ENCODE data around the gene FLYWCH1.

The FLYWCH1 gene

DNA sequence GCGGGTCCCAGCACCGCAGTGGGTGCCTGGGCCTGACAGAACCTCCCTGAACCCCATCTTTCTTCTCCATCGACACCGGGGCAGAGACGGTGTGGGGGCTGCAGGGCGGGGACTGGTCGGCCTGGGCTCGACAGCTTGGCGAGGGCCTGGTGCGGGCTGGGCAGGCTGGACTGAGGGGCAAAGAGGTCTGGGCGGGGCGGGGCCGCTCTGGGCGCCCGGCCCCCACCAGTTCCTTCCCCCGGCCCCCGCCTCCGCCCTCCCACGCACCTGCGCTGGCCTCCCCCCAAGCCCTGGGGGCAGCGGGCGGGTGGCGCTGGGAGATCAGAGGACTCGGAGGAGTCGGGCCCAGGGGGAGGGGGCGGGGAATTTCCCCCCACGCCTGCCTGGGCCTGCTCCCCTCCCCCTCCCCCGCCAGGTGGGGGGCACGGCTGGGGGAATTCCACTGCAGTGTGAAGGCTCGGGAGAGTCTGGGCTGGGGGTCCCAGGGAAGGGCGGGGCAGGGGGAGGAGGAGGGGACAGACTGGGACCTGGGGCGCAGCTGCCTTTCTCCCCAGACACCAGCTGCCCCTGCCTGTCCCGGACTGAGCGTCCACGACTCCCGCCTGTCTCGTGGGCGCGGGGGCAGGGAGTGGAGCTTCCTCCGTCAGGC lies 51.5 kb downstream of the FLYWCH1 start:
- H3K9ac ChIP-seq = peak overlapping the region; percentile 43 to 78 (median 66); a peak in 18 of 22 replicates
- peaks cover 0 to 58% (median 24%) of the 10 kb centered on the region in 11 experiments; a peak in 15 of 22 replicates for H4K20me1 ChIP-seq
- peaks cover 0 to 33% (median 17%) of the 10 kb centered on the region in 11 experiments; a peak in 14 of 22 replicates for H3K27me3 ChIP-seq
- H3K4me1 ChIP-seq = peaks cover 47 to 86% (median 75%) of the 10 kb centered on the region in 10 experiments
- peaks cover 0 to 7% (median 0%) of the 10 kb centered on the region in 11 experiments; a peak in 2 of 22 replicates for H3K36me3 ChIP-seq
- peak overlapping the region in 5 of 11 experiments; percentile 29 to 58 (median 54); a peak in 7 of 22 replicates for H3K27ac ChIP-seq
- H3K4me2 ChIP-seq = peak overlapping the region; percentile 94 to 100 (median 99)
- H3K9me3 ChIP-seq (replicated peaks in 1 of 11) = no peaks in the 10 kb centered on the region
- H3K4me3 ChIP-seq = peak overlapping the region; percentile 52 to 74 (median 66)
- TF ChIP-seq Cebpa-rat (IDR thresholded peaks at IDR 0.05) = no peak

DNA sequence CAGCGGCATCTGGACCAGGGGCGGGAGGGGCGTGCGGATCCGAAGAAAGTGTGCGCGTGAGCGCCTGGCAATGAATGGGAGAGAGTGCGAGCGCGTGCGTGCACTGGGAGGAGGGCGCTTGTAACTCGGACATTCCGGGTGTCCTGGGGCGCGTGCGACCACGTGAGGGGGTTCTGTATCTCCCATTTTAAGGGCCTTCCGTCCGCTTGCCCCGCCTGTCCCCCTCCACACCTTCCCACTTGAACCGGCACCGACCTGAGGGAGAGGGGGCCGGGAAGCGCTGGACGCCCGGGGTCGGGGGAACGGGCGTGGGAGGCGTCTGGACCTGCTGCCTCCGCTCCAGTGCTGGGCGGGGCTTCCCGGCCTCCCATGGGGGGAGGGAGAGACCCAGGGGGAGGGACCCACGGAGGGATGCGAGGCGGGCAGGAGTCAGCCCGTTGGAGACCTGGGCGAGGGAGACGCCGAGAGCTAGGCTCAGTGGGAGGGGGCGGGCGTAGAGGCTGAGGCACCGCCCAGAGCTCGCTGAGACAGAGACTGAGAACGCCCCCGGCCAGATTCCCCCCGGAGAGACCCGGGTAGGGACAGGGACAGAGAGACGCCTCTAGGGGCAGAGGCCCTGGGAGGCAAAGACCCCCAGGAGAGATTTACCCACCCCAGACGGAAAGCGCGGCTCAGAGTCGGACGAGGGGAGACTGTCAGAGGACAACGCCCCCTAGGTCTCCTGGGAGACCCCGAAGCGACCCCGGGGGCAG lies 52.2 kb downstream of the FLYWCH1 start, which contains the start of gene KREMEN2:
KREMEN2 (plus strand) TSS at position 553 of the 752 bp plus-strand sequence. CDS start 246 bp downstream, outside the sequence.
- H3K27me3 ChIP-seq = peaks cover 0 to 33% (median 17%) of the 10 kb centered on the region in 11 experiments; a peak in 14 of 22 replicates
- H3K4me3 ChIP-seq = peak within 1 kb of the TSS; percentile 52 to 74 (median 66)
- peak within 1 kb of the TSS in 8 of 11 experiments; percentile 10 to 58 (median 42); a peak in 12 of 22 replicates for H3K27ac ChIP-seq
- H3K9me3 ChIP-seq (replicated peaks in 1 of 11) = no peaks in the 10 kb centered on the region
- peaks cover 0 to 7% (median 0%) of the 10 kb centered on the region in 11 experiments; a peak in 2 of 22 replicates for H3K36me3 ChIP-seq
- peak within 1 kb of the TSS; percentile 94 to 100 (median 99) for H3K4me2 ChIP-seq
- TF ChIP-seq Cebpa-rat (IDR thresholded peaks at IDR 0.05) = no peak
- peaks cover 0 to 65% (median 24%) of the 10 kb centered on the region in 11 experiments; a peak in 15 of 22 replicates for H4K20me1 ChIP-seq
- H3K9ac ChIP-seq = peak within 1 kb of the TSS; percentile 43 to 78 (median 66); a peak in 20 of 22 replicates
- peaks cover 52 to 92% (median 82%) of the 10 kb centered on the region in 10 experiments for H3K4me1 ChIP-seq

DNA sequence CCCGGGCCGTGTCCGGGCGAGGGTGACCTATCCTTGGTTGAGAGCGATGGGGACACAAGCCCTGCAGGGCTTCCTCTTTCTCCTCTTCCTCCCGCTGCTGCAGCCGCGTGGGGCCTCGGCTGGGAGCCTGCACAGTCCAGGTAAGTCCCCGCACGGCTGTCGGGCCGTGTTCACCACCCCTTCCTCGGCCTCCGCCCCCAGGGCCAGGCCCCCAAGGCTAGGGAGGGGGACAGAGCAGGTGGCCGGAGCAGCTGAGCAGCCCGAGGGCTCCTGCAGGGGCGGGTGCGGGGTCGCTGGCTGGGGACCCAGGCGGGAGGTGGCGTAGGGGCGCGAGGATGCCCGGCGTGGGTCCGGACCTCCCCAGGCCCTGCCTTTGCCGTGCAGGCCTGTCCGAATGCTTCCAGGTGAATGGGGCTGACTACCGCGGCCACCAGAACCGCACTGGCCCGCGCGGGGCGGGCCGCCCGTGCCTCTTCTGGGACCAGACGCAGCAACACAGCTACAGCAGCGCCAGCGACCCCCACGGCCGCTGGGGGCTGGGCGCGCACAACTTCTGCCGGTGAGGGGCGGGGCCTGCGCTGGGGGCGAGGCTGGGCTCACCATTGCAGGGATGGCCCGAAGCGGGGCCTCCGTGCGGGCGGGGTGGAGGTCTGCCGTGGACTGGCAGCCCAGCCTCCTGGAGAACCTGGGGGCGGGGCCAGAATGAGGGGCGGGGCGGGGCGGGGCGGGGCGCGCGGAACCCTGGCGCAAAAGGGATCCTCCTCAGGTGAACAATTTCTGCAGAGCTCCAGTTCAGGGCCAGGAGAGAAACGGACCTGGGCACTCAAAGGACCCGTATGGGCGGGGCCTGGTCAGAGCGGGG lies 53.0 kb downstream of the FLYWCH1 start:
- peak overlapping the region; percentile 52 to 74 (median 66) for H3K4me3 ChIP-seq
- H3K9me3 ChIP-seq (replicated peaks in 1 of 11) = no peaks in the 10 kb centered on the region
- peak overlapping the region in 8 of 11 experiments; percentile 10 to 58 (median 42); a peak in 12 of 22 replicates for H3K27ac ChIP-seq
- no peak for TF ChIP-seq Cebpa-rat (IDR thresholded peaks at IDR 0.05)
- peaks cover 52 to 84% (median 76%) of the 10 kb centered on the region in 10 experiments for H3K4me1 ChIP-seq
- peak overlapping the region; percentile 94 to 100 (median 99) for H3K4me2 ChIP-seq
- H4K20me1 ChIP-seq = peaks cover 0 to 66% (median 24%) of the 10 kb centered on the region in 11 experiments; a peak in 15 of 22 replicates
- H3K9ac ChIP-seq = peak overlapping the region in 10 of 11 experiments; percentile 43 to 78 (median 66); a peak in 18 of 22 replicates
- peaks cover 0 to 33% (median 17%) of the 10 kb centered on the region in 11 experiments; a peak in 14 of 22 replicates for H3K27me3 ChIP-seq
- H3K36me3 ChIP-seq = peaks cover 0 to 7% (median 0%) of the 10 kb centered on the region in 11 experiments; a peak in 2 of 22 replicates

DNA sequence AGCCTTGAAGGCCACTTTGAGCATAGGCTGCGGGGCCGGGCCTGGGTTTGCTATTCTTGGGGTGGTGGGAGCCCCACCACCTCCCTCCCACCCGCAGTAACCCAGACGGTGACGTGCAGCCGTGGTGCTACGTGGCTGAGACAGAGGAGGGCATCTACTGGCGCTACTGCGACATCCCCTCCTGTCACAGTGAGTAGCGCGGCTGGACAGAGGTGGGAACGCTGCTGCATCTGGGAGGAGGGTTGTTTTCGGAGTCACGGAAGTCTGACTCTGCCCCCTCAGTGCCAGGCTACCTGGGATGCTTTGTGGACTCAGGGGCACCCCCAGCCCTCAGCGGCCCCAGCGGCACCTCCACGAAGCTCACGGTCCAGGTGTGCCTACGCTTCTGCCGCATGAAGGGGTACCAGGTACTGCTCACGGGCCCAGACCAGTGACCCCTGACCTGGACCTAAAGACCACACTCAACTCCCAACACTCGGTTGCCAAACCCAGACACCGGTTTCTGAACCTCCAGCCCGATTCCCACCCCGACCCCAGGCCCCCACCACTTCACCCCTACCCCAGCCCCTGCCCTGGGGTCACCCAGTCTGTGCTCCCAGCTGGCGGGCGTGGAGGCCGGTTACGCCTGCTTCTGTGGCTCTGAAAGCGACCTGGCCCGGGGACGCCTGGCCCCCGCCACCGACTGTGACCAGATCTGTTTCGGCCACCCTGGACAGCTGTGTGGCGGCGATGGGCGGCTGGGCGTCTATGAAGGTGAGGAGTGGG lies 54.5 kb downstream of the FLYWCH1 start:
- Histone ChIP-seq H3K36me3 (peaks cover 0 to 7% (median 0%) of the 10 kb centered on the region in 11 experiments; a peak in 4 of 22 replicates), H3K9ac (peak overlapping the region in 1 of 11 experiments; percentile 41; a peak in 1 of 22 replicates), H3K27me3 (peaks cover 0 to 33% (median 17%) of the 10 kb centered on the region in 11 experiments; a peak in 14 of 22 replicates), H4K20me1 (peaks cover 10 to 78% (median 39%) of the 10 kb centered on the region in 11 experiments; a peak in 21 of 22 replicates), H3K27ac (no peak overlapping the region), H3K4me2 (peak overlapping the region in 10 of 11 experiments; percentile 60 to 100 (median 99); a peak in 19 of 22 replicates), H3K4me3 (no peak overlapping the region), H3K4me1 (peaks cover 63 to 82% (median 76%) of the 10 kb centered on the region in 10 experiments), H3K9me3 (replicated peaks in 1 of 11) (no peaks in the 10 kb centered on the region)
- TF ChIP-seq Cebpa-rat (IDR thresholded peaks at IDR 0.05) = no peak

DNA sequence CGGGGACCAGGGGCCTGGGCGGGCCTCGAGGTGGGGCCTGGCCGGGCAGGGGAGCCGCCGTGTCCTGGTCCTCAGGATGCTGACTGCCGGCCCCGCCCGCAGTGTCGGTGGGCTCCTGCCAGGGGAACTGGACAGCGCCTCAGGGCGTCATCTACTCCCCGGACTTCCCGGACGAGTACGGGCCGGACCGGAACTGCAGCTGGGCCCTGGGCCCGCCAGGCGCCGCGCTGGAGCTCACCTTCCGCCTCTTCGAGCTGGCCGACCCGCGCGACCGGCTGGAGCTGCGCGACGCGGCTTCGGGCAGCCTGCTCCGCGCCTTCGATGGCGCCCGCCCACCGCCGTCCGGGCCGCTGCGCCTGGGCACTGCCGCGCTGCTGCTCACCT lies 55.1 kb downstream of the FLYWCH1 start:
- Histone ChIP-seq H4K20me1 (peaks cover 16 to 81% (median 45%) of the 10 kb centered on the region in 11 experiments), H3K27ac (no peak overlapping the region), H3K4me1 (peaks cover 68 to 82% (median 78%) of the 10 kb centered on the region in 10 experiments), H3K4me2 (no peak overlapping the region), H3K4me3 (no peak overlapping the region), H3K9ac (no peak overlapping the region), H3K36me3 (peaks cover 0 to 12% (median 0%) of the 10 kb centered on the region in 11 experiments; a peak in 9 of 22 replicates), H3K9me3 (replicated peaks in 1 of 11) (no peaks in the 10 kb centered on the region), H3K27me3 (peaks cover 0 to 31% (median 17%) of the 10 kb centered on the region in 11 experiments; a peak in 14 of 22 replicates)
- TF ChIP-seq Cebpa-rat (IDR thresholded peaks at IDR 0.05) = no peak

DNA sequence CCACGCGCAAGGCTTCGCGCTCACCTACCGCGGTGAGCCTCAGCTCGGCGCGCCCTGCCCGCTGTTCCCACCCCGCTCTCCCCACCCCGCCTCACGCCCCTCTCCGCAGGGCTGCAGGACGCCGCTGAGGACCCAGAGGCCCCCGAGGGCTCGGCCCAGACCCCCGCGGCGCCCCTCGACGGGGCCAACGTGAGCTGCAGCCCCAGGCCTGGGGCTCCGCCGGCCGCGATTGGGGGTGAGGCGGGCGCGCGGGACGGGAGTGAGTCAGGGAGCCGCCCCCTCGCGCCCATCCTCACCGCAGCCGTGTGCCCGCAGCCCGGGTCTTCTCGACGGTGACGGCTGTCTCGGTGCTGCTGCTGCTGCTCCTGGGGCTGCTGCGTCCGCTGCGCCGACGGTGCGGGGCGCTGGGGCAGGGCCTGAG lies 55.5 kb downstream of the FLYWCH1 start:
- H3K4me2 ChIP-seq = peak overlapping the region in 9 of 11 experiments; percentile 92 to 99 (median 96); a peak in 11 of 22 replicates
- H3K27ac ChIP-seq = no peak overlapping the region
- H3K4me3 ChIP-seq = no peak overlapping the region
- H3K4me1 ChIP-seq = peaks cover 71 to 82% (median 78%) of the 10 kb centered on the region in 10 experiments
- peaks cover 0 to 27% (median 16%) of the 10 kb centered on the region in 11 experiments; a peak in 14 of 22 replicates for H3K27me3 ChIP-seq
- no peaks in the 10 kb centered on the region for H3K9me3 ChIP-seq (replicated peaks in 1 of 11)
- peak overlapping the region in 4 of 11 experiments; percentile 86 to 92 (median 90); a peak in 2 of 22 replicates for H3K9ac ChIP-seq
- peaks cover 0 to 16% (median under 1%) of the 10 kb centered on the region in 11 experiments; a peak in 10 of 22 replicates for H3K36me3 ChIP-seq
- H4K20me1 ChIP-seq = peaks cover 20 to 81% (median 49%) of the 10 kb centered on the region in 11 experiments
- TF ChIP-seq Cebpa-rat (IDR thresholded peaks at IDR 0.05) = no peak

DNA sequence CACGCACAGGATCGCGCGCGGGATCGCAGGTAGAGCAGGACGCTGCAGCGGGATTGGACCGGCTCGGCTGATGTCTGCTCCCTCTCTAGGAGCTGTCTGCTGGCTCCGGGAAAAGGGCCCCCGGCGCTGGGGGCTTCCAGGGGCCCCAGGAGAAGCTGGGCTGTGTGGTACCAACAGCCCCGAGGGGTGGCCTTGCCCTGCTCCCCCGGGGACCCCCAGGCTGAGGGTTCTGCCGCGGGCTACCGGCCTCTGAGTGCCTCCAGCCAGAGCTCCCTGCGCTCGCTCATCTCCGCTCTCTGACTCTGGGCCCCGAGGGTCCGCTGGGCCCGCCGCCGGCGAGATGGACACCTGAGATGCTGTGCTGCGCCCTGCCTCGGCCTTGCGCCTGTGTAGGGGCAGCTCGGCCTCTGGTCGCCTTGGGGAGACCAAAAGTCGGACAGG lies 56.0 kb downstream of the FLYWCH1 start:
- Histone ChIP-seq H3K4me1 (peaks cover 71 to 82% (median 78%) of the 10 kb centered on the region in 10 experiments), H3K4me2 (peak overlapping the region; percentile 92 to 99 (median 96)), H4K20me1 (peaks cover 26 to 81% (median 54%) of the 10 kb centered on the region in 11 experiments), H3K9ac (peak overlapping the region in 9 of 11 experiments; percentile 27 to 92 (median 86); a peak in 13 of 22 replicates), H3K27ac (peak overlapping the region in 10 of 11 experiments; percentile 0 to 75 (median 54); a peak in 17 of 22 replicates), H3K4me3 (peak overlapping the region in 2 of 10 experiments; percentile 86 to 98; a peak in 3 of 20 replicates), H3K36me3 (peaks cover 0 to 21% (median 4%) of the 10 kb centered on the region in 11 experiments; a peak in 10 of 22 replicates), H3K9me3 (replicated peaks in 1 of 11) (no peaks in the 10 kb centered on the region), H3K27me3 (peaks cover 0 to 22% (median 11%) of the 10 kb centered on the region in 11 experiments; a peak in 14 of 22 replicates)
- TF ChIP-seq Cebpa-rat (IDR thresholded peaks at IDR 0.05) = no peak
